Measurements from ENCODE around the gene BRIP1. TPM values are rescaled to one million over a fixed set of nuclear protein-coding genes. Genes with fewer than 3 reads are reported as not detected.

BRIP1 gene
- total and polyA plus RNA-seq, 2 experiments from 2014 or later = 2.2 to 4.0 TPM

GRCh38 chr17:61738249-61738648 lies 125.1 kb downstream of the BRIP1 start:
- H3K9me3 ChIP-seq (ENCODE audit: low read depth) = no peaks in the 10 kb centered on the region
- H3K27ac ChIP-seq = no peak overlapping the region
- H3K9ac ChIP-seq = no peak overlapping the region
- H3K9me2 ChIP-seq (ENCODE audit: insufficient read depth) = no peaks in the 10 kb centered on the region
- no peaks in the 10 kb centered on the region for H3K36me3 ChIP-seq (ENCODE audit: low read depth)
- H3K4me2 ChIP-seq (ENCODE audit: unreplicated experiment) = no peak overlapping the region
- H2AFZ ChIP-seq = no peak overlapping the region
- H4K20me1 ChIP-seq (ENCODE audit: insufficient read depth) = no peaks in the 10 kb centered on the region
- no peaks in the 10 kb centered on the region for H3K79me2 ChIP-seq (ENCODE audit: insufficient read depth)
- no peaks in the 10 kb centered on the region for H3F3A ChIP-seq (ENCODE audit: insufficient read depth)
- no peak overlapping the region for H3K4me3 ChIP-seq
- H3K4me1 ChIP-seq (ENCODE audit: insufficient read depth) = no peaks in the 10 kb centered on the region
- in situ Hi-C loops (cut with MboI) = no loop called here
- H3K27me3 ChIP-seq (replicated peaks; ENCODE audit: insufficient read depth) = no peaks in the 10 kb centered on the region
- no peak for DNase-seq
- TF ChIP-seq EZH2phosphoT487 (IDR thresholded peaks at IDR 0.05; ENCODE audit: insufficient read depth, low read depth) = no peak
- TF ChIP-seq EZH2 (IDR thresholded peaks at IDR 0.05; ENCODE audit: insufficient read depth, poor library complexity, severe bottlenecking) = no peak

GRCh38 chr17:61737820-61738219 lies 125.5 kb downstream of the BRIP1 start:
- 90 to 94% methylated on average over 4 of the region's 4 CpGs for WGBS, 2 experiments (ENCODE audit: low coverage in 1 of 2, low lambda C conversion rate in 2 of 2, missing lambda C conversion rate in 2 of 2)
- H3K27ac ChIP-seq = no peak overlapping the region
- H4K20me1 ChIP-seq (ENCODE audit: insufficient read depth) = no peaks in the 10 kb centered on the region
- no peak overlapping the region for H2AFZ ChIP-seq
- in situ Hi-C loops (cut with MboI) = no loop called here
- no peak overlapping the region for H3K9ac ChIP-seq
- H3K4me1 ChIP-seq (ENCODE audit: insufficient read depth) = no peaks in the 10 kb centered on the region
- no peak overlapping the region for H3K4me3 ChIP-seq
- no peak for TF ChIP-seq EZH2phosphoT487 (IDR thresholded peaks at IDR 0.05; ENCODE audit: insufficient read depth, low read depth)
- TF ChIP-seq EZH2 (IDR thresholded peaks at IDR 0.05; ENCODE audit: insufficient read depth, poor library complexity, severe bottlenecking) = no peak
- no peaks in the 10 kb centered on the region for H3F3A ChIP-seq (ENCODE audit: insufficient read depth)
- H3K4me2 ChIP-seq (ENCODE audit: unreplicated experiment) = no peak overlapping the region
- no peak for DNase-seq
- H3K79me2 ChIP-seq (ENCODE audit: insufficient read depth) = no peaks in the 10 kb centered on the region
- H3K36me3 ChIP-seq (ENCODE audit: low read depth) = no peaks in the 10 kb centered on the region
- no peaks in the 10 kb centered on the region for H3K9me2 ChIP-seq (ENCODE audit: insufficient read depth)
- no peaks in the 10 kb centered on the region for H3K9me3 ChIP-seq (ENCODE audit: low read depth)
- H3K27me3 ChIP-seq (replicated peaks; ENCODE audit: insufficient read depth) = no peaks in the 10 kb centered on the region

DNA sequence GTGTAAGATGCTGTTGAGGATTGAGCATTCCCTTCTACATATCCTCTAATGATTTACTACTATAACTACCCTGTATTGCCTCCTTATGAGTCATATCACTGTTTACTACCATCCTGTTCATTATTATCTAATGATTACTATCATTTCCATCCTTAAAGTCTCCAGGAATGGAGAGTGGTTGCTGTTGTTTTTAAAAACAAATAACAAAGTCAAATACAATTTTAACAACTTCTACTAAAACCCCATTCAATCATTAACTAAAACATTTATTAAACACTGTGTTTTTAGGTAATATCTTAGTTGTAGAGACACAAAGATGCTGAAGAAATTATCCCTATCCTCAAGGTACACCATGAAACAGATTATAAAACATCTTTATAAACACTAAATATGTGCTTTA lies 126.9 kb downstream of the BRIP1 start:
- Histone ChIP-seq H3K9me3 (ENCODE audit: low read depth) (no peaks in the 10 kb centered on the region), H3K27ac (no peak overlapping the region), H3K4me1 (ENCODE audit: insufficient read depth) (no peaks in the 10 kb centered on the region), H3K27me3 (replicated peaks; ENCODE audit: insufficient read depth) (no peaks in the 10 kb centered on the region), H3F3A (ENCODE audit: insufficient read depth) (no peaks in the 10 kb centered on the region), H2AFZ (no peak overlapping the region), H3K79me2 (ENCODE audit: insufficient read depth) (no peaks in the 10 kb centered on the region), H3K9ac (no peak overlapping the region), H3K4me2 (ENCODE audit: unreplicated experiment) (no peak overlapping the region), H4K20me1 (ENCODE audit: insufficient read depth) (no peaks in the 10 kb centered on the region), H3K36me3 (ENCODE audit: low read depth) (no peaks in the 10 kb centered on the region), H3K9me2 (ENCODE audit: insufficient read depth) (no peaks in the 10 kb centered on the region), H3K4me3 (no peak overlapping the region)
- no peak for DNase-seq
- in situ Hi-C loops (cut with MboI) = no loop called here
- TF ChIP-seq EZH2phosphoT487 (IDR thresholded peaks at IDR 0.05; ENCODE audit: insufficient read depth, low read depth) (no peak), EZH2 (IDR thresholded peaks at IDR 0.05; ENCODE audit: insufficient read depth, poor library complexity, severe bottlenecking) (no peak)

GRCh38 chr17:61735807-61736206 lies 127.5 kb downstream of the BRIP1 start:
- H3K27me3 ChIP-seq (replicated peaks; ENCODE audit: insufficient read depth) = no peaks in the 10 kb centered on the region
- no peaks in the 10 kb centered on the region for H3K9me2 ChIP-seq (ENCODE audit: insufficient read depth)
- H3K4me2 ChIP-seq (ENCODE audit: unreplicated experiment) = no peak overlapping the region
- in situ Hi-C loops (cut with MboI) = no loop called here
- no peak overlapping the region for H3K4me3 ChIP-seq
- TF ChIP-seq EZH2 (IDR thresholded peaks at IDR 0.05; ENCODE audit: insufficient read depth, poor library complexity, severe bottlenecking) = no peak
- no peak for TF ChIP-seq EZH2phosphoT487 (IDR thresholded peaks at IDR 0.05; ENCODE audit: insufficient read depth, low read depth)
- H3K9me3 ChIP-seq (ENCODE audit: low read depth) = no peaks in the 10 kb centered on the region
- no peak overlapping the region for H2AFZ ChIP-seq
- WGBS, 2 experiments (ENCODE audit: low coverage in 1 of 2, low lambda C conversion rate in 2 of 2, missing lambda C conversion rate in 2 of 2) = 92 to 100% methylated on average over 2 of the region's 2 CpGs
- no peaks in the 10 kb centered on the region for H3K4me1 ChIP-seq (ENCODE audit: insufficient read depth)
- no peak for DNase-seq
- no peaks in the 10 kb centered on the region for H3K79me2 ChIP-seq (ENCODE audit: insufficient read depth)
- no peak overlapping the region for H3K9ac ChIP-seq
- H3K27ac ChIP-seq = no peak overlapping the region
- no peaks in the 10 kb centered on the region for H3F3A ChIP-seq (ENCODE audit: insufficient read depth)
- H4K20me1 ChIP-seq (ENCODE audit: insufficient read depth) = no peaks in the 10 kb centered on the region
- H3K36me3 ChIP-seq (ENCODE audit: low read depth) = no peaks in the 10 kb centered on the region

DNA sequence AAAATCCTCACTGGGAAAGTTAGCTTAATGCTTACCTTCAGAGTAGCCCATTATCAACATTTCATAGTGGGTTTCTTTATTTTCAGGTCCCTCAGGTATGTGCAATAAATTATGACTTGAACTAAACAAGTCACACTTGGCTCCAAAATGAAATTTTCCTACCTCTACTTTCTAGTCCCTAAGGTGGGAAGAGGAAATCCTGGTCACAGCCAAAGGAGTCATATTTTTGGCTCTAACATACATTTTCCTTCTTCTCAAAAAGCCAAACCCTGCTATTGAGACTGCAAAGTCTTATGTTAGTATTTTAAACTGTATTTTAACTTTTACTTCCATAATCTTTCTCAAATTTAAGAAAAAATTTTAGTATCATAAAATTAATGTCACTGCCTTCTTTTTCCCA lies 128.9 kb downstream of the BRIP1 start:
- no peaks in the 10 kb centered on the region for H4K20me1 ChIP-seq (ENCODE audit: insufficient read depth)
- DNase-seq = no peak
- TF ChIP-seq EZH2phosphoT487 (IDR thresholded peaks at IDR 0.05; ENCODE audit: insufficient read depth, low read depth) = no peak
- no peak for TF ChIP-seq EZH2 (IDR thresholded peaks at IDR 0.05; ENCODE audit: insufficient read depth, poor library complexity, severe bottlenecking)
- no peaks in the 10 kb centered on the region for H3K36me3 ChIP-seq (ENCODE audit: low read depth)
- H3K4me2 ChIP-seq (ENCODE audit: unreplicated experiment) = no peak overlapping the region
- H2AFZ ChIP-seq = no peak overlapping the region
- H3K4me3 ChIP-seq = no peak overlapping the region
- no peaks in the 10 kb centered on the region for H3K9me2 ChIP-seq (ENCODE audit: insufficient read depth)
- no peaks in the 10 kb centered on the region for H3K4me1 ChIP-seq (ENCODE audit: insufficient read depth)
- H3K9ac ChIP-seq = no peak overlapping the region
- in situ Hi-C loops (cut with MboI) = no loop called here
- no peaks in the 10 kb centered on the region for H3K79me2 ChIP-seq (ENCODE audit: insufficient read depth)
- H3K27ac ChIP-seq = no peak overlapping the region
- no peaks in the 10 kb centered on the region for H3F3A ChIP-seq (ENCODE audit: insufficient read depth)
- no peaks in the 10 kb centered on the region for H3K9me3 ChIP-seq (ENCODE audit: low read depth)
- no peaks in the 10 kb centered on the region for H3K27me3 ChIP-seq (replicated peaks; ENCODE audit: insufficient read depth)

Measured in GM23248 (cell line).